ENCODE results near the gene ERAL1. TPM values are rescaled to one million over a fixed set of nuclear protein-coding genes. Genes with fewer than 3 reads are reported as not detected.

Gene ERAL1
- total and polyA plus RNA-seq, 2 experiments from 2014 or later = 77.1 to 121 TPM

DNA sequence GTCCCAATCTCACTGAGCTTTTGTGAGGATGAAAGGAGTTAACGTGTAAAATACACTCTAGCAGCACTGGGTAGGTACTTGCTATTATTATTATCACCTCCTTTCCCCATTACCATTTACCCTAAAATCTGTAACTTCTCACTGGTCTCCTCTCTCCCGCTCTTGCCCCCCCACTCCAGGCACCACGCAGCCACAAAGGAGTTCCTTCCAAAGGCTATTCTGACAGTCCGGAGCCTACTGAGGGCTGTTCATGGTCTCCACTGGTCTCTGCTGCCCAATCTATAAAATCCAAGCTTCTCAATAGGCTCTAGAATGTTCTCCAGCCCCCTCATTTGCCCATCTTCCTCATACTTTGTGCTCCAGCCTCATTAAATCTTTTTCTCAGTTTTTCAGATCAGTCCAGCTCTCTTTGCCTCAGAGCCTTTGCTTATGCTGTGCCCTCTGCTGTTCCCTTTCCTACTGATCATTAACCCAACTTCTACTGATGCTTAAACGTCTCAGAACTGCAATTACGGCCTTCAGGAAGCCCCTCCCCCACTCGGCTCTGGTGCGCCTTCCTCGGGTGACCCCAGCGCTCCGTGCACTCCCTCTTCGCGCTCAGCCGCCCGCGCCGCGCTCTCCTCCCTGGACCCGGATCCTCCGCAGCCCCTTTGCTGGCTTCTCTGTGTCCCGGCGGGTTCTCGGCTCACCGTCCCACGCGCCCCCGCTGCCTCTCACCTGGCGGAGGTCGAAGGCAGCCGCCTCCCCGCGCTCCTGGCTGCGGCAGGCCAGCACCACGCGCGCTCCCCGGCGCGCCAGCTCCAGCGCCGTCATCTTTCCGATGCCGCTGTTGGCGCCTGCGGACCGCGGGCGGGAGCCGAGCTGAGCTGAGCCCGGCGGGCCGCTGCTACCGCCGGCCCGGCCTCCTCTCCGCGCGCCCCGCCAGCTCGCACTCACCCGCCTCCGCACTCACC is 47.3 kb downstream of the ERAL1 start (continued):
- TF ChIP-seq POLR2AphosphoS5 (IDR thresholded peaks at IDR 0.05; ENCODE audit: low read depth) = no peak
- TF ChIP-seq EZH2phosphoT487 (IDR thresholded peaks at IDR 0.05; ENCODE audit: unreplicated experiment) = no peak
- TF ChIP-seq CREB1 (CRISPR knock-in tag; IDR thresholded peaks at IDR 0.05; ENCODE audit: low read depth) = no peak
- TF ChIP-seq, protein P1, sequence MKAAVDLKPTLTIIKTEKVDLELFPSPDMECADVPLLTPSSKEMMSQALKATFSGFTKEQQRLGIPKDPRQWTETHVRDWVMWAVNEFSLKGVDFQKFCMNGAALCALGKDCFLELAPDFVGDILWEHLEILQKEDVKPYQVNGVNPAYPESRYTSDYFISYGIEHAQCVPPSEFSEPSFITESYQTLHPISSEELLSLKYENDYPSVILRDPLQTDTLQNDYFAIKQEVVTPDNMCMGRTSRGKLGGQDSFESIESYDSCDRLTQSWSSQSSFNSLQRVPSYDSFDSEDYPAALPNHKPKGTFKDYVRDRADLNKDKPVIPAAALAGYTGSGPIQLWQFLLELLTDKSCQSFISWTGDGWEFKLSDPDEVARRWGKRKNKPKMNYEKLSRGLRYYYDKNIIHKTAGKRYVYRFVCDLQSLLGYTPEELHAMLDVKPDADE (IDR thresholded peaks at IDR 0.05) = no peak
- TF ChIP-seq, protein P2, sequence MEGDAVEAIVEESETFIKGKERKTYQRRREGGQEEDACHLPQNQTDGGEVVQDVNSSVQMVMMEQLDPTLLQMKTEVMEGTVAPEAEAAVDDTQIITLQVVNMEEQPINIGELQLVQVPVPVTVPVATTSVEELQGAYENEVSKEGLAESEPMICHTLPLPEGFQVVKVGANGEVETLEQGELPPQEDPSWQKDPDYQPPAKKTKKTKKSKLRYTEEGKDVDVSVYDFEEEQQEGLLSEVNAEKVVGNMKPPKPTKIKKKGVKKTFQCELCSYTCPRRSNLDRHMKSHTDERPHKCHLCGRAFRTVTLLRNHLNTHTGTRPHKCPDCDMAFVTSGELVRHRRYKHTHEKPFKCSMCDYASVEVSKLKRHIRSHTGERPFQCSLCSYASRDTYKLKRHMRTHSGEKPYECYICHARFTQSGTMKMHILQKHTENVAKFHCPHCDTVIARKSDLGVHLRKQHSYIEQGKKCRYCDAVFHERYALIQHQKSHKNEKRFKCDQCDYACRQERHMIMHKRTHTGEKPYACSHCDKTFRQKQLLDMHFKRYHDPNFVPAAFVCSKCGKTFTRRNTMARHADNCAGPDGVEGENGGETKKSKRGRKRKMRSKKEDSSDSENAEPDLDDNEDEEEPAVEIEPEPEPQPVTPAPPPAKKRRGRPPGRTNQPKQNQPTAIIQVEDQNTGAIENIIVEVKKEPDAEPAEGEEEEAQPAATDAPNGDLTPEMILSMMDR (conservative IDR thresholded peaks at IDR 0.05; ENCODE audit: low read depth in 2 of 2) = no peak
- TF ChIP-seq, protein P3, sequence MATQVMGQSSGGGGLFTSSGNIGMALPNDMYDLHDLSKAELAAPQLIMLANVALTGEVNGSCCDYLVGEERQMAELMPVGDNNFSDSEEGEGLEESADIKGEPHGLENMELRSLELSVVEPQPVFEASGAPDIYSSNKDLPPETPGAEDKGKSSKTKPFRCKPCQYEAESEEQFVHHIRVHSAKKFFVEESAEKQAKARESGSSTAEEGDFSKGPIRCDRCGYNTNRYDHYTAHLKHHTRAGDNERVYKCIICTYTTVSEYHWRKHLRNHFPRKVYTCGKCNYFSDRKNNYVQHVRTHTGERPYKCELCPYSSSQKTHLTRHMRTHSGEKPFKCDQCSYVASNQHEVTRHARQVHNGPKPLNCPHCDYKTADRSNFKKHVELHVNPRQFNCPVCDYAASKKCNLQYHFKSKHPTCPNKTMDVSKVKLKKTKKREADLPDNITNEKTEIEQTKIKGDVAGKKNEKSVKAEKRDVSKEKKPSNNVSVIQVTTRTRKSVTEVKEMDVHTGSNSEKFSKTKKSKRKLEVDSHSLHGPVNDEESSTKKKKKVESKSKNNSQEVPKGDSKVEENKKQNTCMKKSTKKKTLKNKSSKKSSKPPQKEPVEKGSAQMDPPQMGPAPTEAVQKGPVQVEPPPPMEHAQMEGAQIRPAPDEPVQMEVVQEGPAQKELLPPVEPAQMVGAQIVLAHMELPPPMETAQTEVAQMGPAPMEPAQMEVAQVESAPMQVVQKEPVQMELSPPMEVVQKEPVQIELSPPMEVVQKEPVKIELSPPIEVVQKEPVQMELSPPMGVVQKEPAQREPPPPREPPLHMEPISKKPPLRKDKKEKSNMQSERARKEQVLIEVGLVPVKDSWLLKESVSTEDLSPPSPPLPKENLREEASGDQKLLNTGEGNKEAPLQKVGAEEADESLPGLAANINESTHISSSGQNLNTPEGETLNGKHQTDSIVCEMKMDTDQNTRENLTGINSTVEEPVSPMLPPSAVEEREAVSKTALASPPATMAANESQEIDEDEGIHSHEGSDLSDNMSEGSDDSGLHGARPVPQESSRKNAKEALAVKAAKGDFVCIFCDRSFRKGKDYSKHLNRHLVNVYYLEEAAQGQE (IDR thresholded peaks at IDR 0.05; ENCODE audit: unreplicated experiment) = no peak
- TF ChIP-seq EZH2 (IDR thresholded peaks at IDR 0.05; ENCODE audit: low read depth, unreplicated experiment) = no peak
- no peak for TF ChIP-seq JUNB (IDR thresholded peaks at IDR 0.05; ENCODE audit: unreplicated experiment)

DNA sequence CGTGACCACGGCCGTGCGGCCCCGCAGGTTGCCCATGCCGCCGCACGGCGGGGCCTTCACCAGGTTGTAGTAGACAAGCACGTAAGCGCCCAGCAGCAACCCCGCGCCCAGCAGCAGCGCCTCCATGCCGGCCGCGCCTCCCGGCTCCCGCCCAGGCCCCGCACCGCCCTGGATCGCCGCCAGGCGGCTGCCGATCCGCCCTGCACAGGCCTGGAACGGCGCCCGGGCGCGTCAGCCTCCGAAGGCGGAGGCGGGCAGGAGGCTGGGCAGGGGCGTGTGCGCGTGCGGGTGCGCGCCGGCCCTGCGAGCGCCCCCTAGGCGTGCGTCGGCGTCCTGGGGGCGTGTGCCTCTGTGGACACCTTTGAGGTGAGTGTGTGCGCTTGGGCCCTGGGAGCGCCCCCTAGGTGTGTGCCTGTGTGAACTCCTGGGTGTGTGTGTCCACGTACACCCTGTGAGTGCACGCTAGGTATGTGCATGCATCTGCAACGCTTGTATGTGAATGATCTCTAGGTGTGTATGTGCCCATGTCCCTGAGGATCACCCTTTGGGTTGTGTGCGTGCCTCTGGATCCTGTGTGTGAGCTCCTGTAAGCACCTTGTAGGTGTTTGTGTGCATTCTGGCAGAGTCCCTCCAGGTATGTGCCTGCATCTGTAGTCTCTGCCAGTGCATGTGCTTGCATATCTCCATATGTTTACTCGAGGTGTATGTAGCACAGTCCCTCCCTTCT is 48.2 kb downstream of the ERAL1 start, which contains the start of gene DHRS13:
DHRS13 (minus strand) TSS at position 261 of the 727 bp plus-strand sequence; CDS start at position 126, 135 bp downstream.
- peaks cover 47% of the 10 kb centered on the region for H3K4me1 Mint-ChIP-seq
- H4K20me1 ChIP-seq (replicated peaks; ENCODE audit: insufficient read depth) = peaks cover 6% of the 10 kb centered on the region
- peaks cover 19% of the 10 kb centered on the region; the same call in 1 of the 2 replicates for H3K79me2 ChIP-seq (replicated peaks; ENCODE audit: insufficient read depth)
- peaks cover 47% of the 10 kb centered on the region for H3K36me3 Mint-ChIP-seq (ENCODE audit: low read depth)
- H3K27me3 ChIP-seq (ENCODE audit: insufficient read depth) = no peaks in the 10 kb centered on the region
- peak within 1 kb of the TSS; percentile 92 for H3K4me2 ChIP-seq
- no peak within 1 kb of the TSS for H3K27ac ChIP-seq (ENCODE audit: low read depth)
- no peaks in the 10 kb centered on the region for H3K9me2 ChIP-seq (ENCODE audit: insufficient read depth)
- ATAC-seq (peak; percentile 93), DNase-seq (ENCODE audit: low spot score) (peak; percentile 96)
- H3K27me3 Mint-ChIP-seq (ENCODE audit: insufficient read depth, low read depth, poor library complexity) = peaks cover 27% of the 10 kb centered on the region
- H3F3A ChIP-seq (replicated peaks; ENCODE audit: low read depth) = peaks cover 48% of the 10 kb centered on the region
- peak within 1 kb of the TSS; percentile 92 for H3K4me3 ChIP-seq
- H2AFZ ChIP-seq = peak within 1 kb of the TSS; percentile 95
- peak within 1 kb of the TSS; percentile 23; the same call in 1 of the 2 replicates for H3K27ac Mint-ChIP-seq
- peaks cover 20% of the 10 kb centered on the region for H3K4me1 ChIP-seq (ENCODE audit: insufficient read depth)
- H3K4me3 Mint-ChIP-seq = peak within 1 kb of the TSS; percentile 82
- peaks cover 13% of the 10 kb centered on the region for H3K36me3 ChIP-seq (ENCODE audit: insufficient read depth)
- H3K9me3 Mint-ChIP-seq = no peaks in the 10 kb centered on the region; the same call in 1 of the 3 replicates
- TF ChIP-seq EZH2phosphoT487 (IDR thresholded peaks at IDR 0.05; ENCODE audit: unreplicated experiment) (no peak), NANOG (IDR thresholded peaks at IDR 0.05; ENCODE audit: borderline replicate concordance) (no peak), ZNF114 (CRISPR knock-in tag; IDR thresholded peaks at IDR 0.05) (peak; percentile 52; the same call in 1 of the 2 replicates)
- TF ChIP-seq, protein P1 (IDR thresholded peaks at IDR 0.05) = no peak
- TF ChIP-seq, protein P3 (IDR thresholded peaks at IDR 0.05; ENCODE audit: unreplicated experiment) = no peak

Measured in GM23338 (cell line).